ENCODE measurements around the gene KANK2.

DNA sequence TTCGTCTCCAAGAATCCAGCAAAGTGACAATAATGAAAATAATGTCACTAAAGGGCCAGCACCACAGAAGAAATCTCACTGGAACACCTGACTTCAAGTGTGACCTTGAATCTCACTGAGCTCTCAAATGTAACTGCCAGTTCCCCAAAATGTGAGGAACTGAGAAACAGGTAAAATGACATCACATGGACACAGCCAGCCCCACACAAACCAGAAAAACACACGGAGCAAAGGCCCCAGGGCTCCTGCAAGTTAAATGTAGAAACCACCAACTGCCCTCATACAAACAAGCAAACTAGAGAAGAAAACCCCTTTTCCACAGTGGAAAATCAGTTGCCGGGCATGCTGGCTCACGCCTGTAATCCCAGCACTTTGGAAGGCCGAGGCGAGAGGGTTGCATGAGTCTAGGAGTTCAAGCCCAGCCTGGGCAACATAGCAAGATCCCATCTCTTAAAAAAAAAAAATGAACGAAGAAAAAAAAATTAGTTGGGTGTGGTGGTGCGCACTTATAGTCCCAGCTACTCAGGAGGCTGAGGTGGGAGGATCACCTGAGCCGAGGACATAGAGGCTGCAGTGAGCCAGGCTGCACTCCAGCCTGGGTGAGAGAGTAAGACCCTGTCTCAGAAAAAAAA lies 8.7 kb upstream of the KANK2 start:
- no peak for TF ChIP-seq POLR2A (IDR thresholded peaks at IDR 0.05; ENCODE audit: low read length)
- no peak for TF ChIP-seq GATA1 (IDR thresholded peaks at IDR 0.05; ENCODE audit: low read depth, low read length)

All from erythroblast (primary cell).